Spleen (tissue), 7 donors: ENCODE data around the gene PSMA3.

Source experiments
- POLR2A ChIP-seq, 3 donors: fragments of 450-650 bp; IDR thresholded peaks; one replicate each; pipeline ENCODE4 v1.5.1; 2017; ENCODE audit warnings: antibody characterized with exemption in 3 of 3, mild to moderate bottlenecking in 1 of 3
- POLR2AphosphoS5 ChIP-seq, 3 donors: sonication (generic); formaldehyde crosslinking; IDR thresholded peaks; one replicate each; pipeline ENCODE4 v1.5.1; 2017; ENCODE audit warnings: antibody characterized with exemption in 3 of 3
- TF ChIP-seq, protein P1 (sequence below), 11 experiments: fragments of 200-600 bp in 7 of 11; fragments of 450-650 bp in 4 of 11; sonication (generic) in 4 of 11; IDR thresholded peaks in 8 of 11; conservative IDR thresholded peaks in 3 of 11; 1 replicate in 7 of 11; 2 replicates in 4 of 11; pipeline versions ENCODE4 v1.4.0 to v1.8.0; 2016 to 2021; ENCODE audit warnings: antibody characterized with exemption in 11 of 11, inconsistent platforms in 4 of 11, mild to moderate bottlenecking in 1 of 11
- donor health status: DM: no; HTN: no; CAD: no; lungs with moderate emphysema.
- donor health status: DM: no; HTN: no; CAD: no.
- donor health status: DM: no; HTN: no; CAD: no.

- TF ChIP-seq, protein P1, sequence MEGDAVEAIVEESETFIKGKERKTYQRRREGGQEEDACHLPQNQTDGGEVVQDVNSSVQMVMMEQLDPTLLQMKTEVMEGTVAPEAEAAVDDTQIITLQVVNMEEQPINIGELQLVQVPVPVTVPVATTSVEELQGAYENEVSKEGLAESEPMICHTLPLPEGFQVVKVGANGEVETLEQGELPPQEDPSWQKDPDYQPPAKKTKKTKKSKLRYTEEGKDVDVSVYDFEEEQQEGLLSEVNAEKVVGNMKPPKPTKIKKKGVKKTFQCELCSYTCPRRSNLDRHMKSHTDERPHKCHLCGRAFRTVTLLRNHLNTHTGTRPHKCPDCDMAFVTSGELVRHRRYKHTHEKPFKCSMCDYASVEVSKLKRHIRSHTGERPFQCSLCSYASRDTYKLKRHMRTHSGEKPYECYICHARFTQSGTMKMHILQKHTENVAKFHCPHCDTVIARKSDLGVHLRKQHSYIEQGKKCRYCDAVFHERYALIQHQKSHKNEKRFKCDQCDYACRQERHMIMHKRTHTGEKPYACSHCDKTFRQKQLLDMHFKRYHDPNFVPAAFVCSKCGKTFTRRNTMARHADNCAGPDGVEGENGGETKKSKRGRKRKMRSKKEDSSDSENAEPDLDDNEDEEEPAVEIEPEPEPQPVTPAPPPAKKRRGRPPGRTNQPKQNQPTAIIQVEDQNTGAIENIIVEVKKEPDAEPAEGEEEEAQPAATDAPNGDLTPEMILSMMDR (IDR thresholded peaks at IDR 0.05 in 8 of 11, conservative IDR thresholded peaks at IDR 0.05 in 3 of 11), result no peak
- TF ChIP-seq POLR2A (IDR thresholded peaks at IDR 0.05), result no peak
- peak in 1 of 3 donors; percentile 60 for TF ChIP-seq POLR2AphosphoS5 (IDR thresholded peaks at IDR 0.05)
These were observed 36.5 kb downstream of the PSMA3 start for GRCh38 chr14:58280954-58281787.
